Endodermal cell (in vitro differentiated cells): ENCODE results near the gene DGKG. TPM values are rescaled to one million over a fixed set of nuclear protein-coding genes. Genes with fewer than 3 reads are reported as not detected.

ENCODE experiments used
- DNase-seq: peaks from one replicate; pipeline ENCODE4 v3.0.0-alpha.2; 2017
- H3K27ac ChIP-seq: 2 replicates; pipeline ENCODE4 v1.5.1; 2013; ENCODE audit warnings: mild to moderate bottlenecking, low read depth, low read length, moderate library complexity
- H3K27me3 ChIP-seq: 2 replicates; pipeline ENCODE4 v1.6.1; 2013; ENCODE audit warnings: mild to moderate bottlenecking, low read length, moderate library complexity; ENCODE audit not compliant: insufficient read depth, control insufficient read depth, poor library complexity, severe bottlenecking
- H3K36me3 ChIP-seq: 2 replicates; pipeline ENCODE4 v1.7.0; 2013; ENCODE audit warnings: mild to moderate bottlenecking, low read length, moderate library complexity; ENCODE audit not compliant: control insufficient read depth, insufficient read depth
- H3K4me1 ChIP-seq: one replicate; pipeline ENCODE4 v1.7.0; 2013; ENCODE audit warnings: low read length; ENCODE audit not compliant: control insufficient read depth, insufficient read depth
- H3K4me3 ChIP-seq: 2 replicates; pipeline ENCODE4 v1.5.1; 2013; ENCODE audit warnings: mild to moderate bottlenecking, low read length, moderate library complexity
- H3K9ac ChIP-seq: 2 replicates; pipeline ENCODE4 v1.6.1; 2013; ENCODE audit warnings: mild to moderate bottlenecking, low read length, moderate library complexity; ENCODE audit not compliant: poor library complexity, severe bottlenecking; ENCODE audit errors: extremely low read depth
- H3K9me3 ChIP-seq: 2 replicates; pipeline ENCODE4 v1.6.1; 2013; ENCODE audit warnings: mild to moderate bottlenecking, low read length, moderate library complexity; ENCODE audit not compliant: control insufficient read depth
- H3K27ac Mint-ChIP-seq: 2 replicates; pipeline ENCODE4 v1.8.0; 2020; ENCODE audit warnings: mixed read lengths
- H3K27me3 Mint-ChIP-seq: 2 replicates; pipeline ENCODE4 v1.8.0; 2021; ENCODE audit warnings: mild to moderate bottlenecking, mixed read lengths; ENCODE audit not compliant: insufficient read depth
- H3K36me3 Mint-ChIP-seq: 2 replicates; pipeline ENCODE4 v1.8.0; 2020; ENCODE audit warnings: low read depth, mixed read lengths
- H3K4me1 Mint-ChIP-seq: 2 replicates; pipeline ENCODE4 v1.8.0; 2020; ENCODE audit warnings: mixed read lengths
- H3K4me3 Mint-ChIP-seq: 2 replicates; pipeline ENCODE4 v1.8.0; 2020; ENCODE audit warnings: mild to moderate bottlenecking, moderate library complexity, mixed read lengths
- H3K9me3 Mint-ChIP-seq: 2 replicates; pipeline ENCODE4 v1.8.0; 2020; ENCODE audit warnings: mild to moderate bottlenecking, mixed read lengths
- CTCF ChIP-seq: fragments of 200-600 bp; sonication (generic); conservative IDR thresholded peaks from 2 replicates; pipeline ENCODE4 v1.5.0; 2021; ENCODE audit warnings: antibody characterized with exemption, mild to moderate bottlenecking
- WGBS, 2 experiments: methylation state at CpG; one replicate each; pipeline versions ENCODE4 v1.1.5 to v1.1.7; 2013; ENCODE audit warnings: missing lambda C conversion rate in 2 of 2, mixed read lengths in 1 of 2; ENCODE audit not compliant: insufficient coverage in 1 of 2, insufficient read length in 1 of 2; 5-methylcytosine and 5-hydroxymethylcytosine counted together
- total RNA-seq, 2 donors: library from RNA; stranded (reverse); fragmentation: NEBNext Ultra II Directional in 1 of 2; extraction: Animal tissue kit (Norgen Biotek cat#: 25700) in 1 of 2; gene quantifications; 2 replicates in 1 of 2; 3 replicates in 1 of 2; pipeline ENCODE4 v1.2.1, GENCODE V29; 2021

DGKG gene
- total RNA-seq, 2 donors from 2014 or later = 0.86 to 1.8 TPM

DNA sequence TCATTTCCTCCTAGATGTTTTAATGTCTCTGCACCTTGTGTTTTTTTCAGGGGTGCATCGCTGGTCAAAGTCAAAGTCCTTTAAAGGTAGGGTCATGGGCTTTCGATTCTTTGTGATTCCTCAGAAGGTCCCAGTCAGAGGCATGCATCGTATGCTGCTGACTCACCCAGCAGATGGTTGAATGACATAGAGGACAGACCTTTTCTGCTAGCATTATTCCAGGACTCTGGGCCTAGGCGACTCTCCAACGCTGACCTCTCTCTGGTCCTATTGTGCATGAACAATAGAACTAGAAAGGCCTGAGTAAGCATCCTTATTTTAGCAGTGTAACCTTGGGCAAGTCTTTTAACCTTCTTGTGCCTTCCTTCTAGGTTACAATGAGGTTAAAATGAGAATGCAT lies 75.9 kb downstream of the DGKG start:
- no peaks in the 10 kb centered on the region for H3K4me1 Mint-ChIP-seq
- H3K36me3 ChIP-seq = no peaks in the 10 kb centered on the region
- H3K4me3 ChIP-seq = no peak overlapping the region
- TF ChIP-seq CTCF = no peak
- no peaks in the 10 kb centered on the region for H3K27me3 Mint-ChIP-seq
- H3K9me3 ChIP-seq = no peaks in the 10 kb centered on the region
- H3K4me1 ChIP-seq = no peaks in the 10 kb centered on the region
- no peaks in the 10 kb centered on the region for H3K36me3 Mint-ChIP-seq
- no peaks in the 10 kb centered on the region for H3K9me3 Mint-ChIP-seq
- H3K27ac Mint-ChIP-seq = no peak overlapping the region
- no peaks in the 10 kb centered on the region for H3K27me3 ChIP-seq
- no peak overlapping the region for H3K4me3 Mint-ChIP-seq
- H3K9ac ChIP-seq = no peak overlapping the region
- no peak for DNase-seq
- 77 to 78% methylated on average over 5 of the region's 5 CpGs for WGBS, 2 experiments
- no peak overlapping the region for H3K27ac ChIP-seq

DNA sequence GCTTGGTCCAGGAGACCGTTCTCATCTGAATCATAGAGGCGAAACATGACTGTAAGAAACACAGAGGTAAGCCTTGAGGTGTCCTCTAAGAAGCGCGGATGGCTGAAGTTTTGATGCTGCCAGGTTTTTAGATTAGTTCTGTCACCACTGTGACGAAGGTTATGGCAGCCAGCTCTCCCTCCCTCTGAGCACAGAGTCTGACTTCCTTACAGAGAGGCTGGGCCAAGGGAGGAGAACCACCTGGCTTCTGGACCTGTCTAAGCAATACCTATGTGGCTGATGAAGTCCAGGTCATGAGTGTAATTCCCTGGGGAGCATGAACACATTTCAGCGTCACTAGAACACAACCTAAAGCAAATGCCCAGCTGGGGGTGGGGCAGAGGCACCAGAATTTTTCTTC lies 77.4 kb downstream of the DGKG start:
- no peak overlapping the region for H3K27ac Mint-ChIP-seq
- WGBS, 2 experiments = 92 to 94% methylated on average over 5 to 6 of the region's 6 CpGs
- Histone ChIP-seq H3K9me3 (no peaks in the 10 kb centered on the region), H3K4me3 (no peak overlapping the region), H3K4me1 (no peaks in the 10 kb centered on the region), H3K27ac (no peak overlapping the region), H3K27me3 (no peaks in the 10 kb centered on the region), H3K36me3 (no peaks in the 10 kb centered on the region), H3K9ac (no peak overlapping the region)
- no peak overlapping the region for H3K4me3 Mint-ChIP-seq
- no peak for DNase-seq
- peaks cover 4% of the 10 kb centered on the region for H3K27me3 Mint-ChIP-seq
- no peaks in the 10 kb centered on the region for H3K4me1 Mint-ChIP-seq
- no peak for TF ChIP-seq CTCF
- no peaks in the 10 kb centered on the region for H3K36me3 Mint-ChIP-seq
- no peaks in the 10 kb centered on the region for H3K9me3 Mint-ChIP-seq

DNA sequence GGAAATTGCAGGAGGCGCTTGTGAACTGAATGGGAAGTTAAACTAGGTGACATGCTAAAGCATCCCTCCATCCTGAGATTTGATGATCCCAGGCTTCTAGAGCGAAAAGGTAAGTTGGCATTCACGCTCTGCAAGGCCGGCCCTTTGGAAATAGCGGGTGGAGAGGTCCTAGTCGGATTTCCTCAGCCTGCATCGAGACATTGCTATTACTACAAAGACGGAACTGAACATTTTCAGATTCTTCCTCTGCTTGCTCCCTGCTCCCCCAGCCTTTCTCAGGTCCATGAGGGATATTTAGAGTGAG lies 77.7 kb downstream of the DGKG start:
- peaks cover 4% of the 10 kb centered on the region for H3K27me3 Mint-ChIP-seq
- WGBS, 2 experiments = 95 to 100% methylated on average over 4 to 8 of the region's 8 CpGs
- DNase-seq = no peak

More for the DNA sequence above, 77.7 kb downstream of the DGKG start:
- no peak for TF ChIP-seq CTCF
- Mint-ChIP-seq H3K9me3 (no peaks in the 10 kb centered on the region), H3K27ac (no peak overlapping the region), H3K36me3 (no peaks in the 10 kb centered on the region), H3K4me3 (no peak overlapping the region), H3K4me1 (no peaks in the 10 kb centered on the region)
- no peaks in the 10 kb centered on the region for H3K27me3 ChIP-seq
- no peaks in the 10 kb centered on the region for H3K36me3 ChIP-seq
- H3K4me1 ChIP-seq = no peaks in the 10 kb centered on the region
- no peaks in the 10 kb centered on the region for H3K9me3 ChIP-seq
- H3K4me3 ChIP-seq = no peak overlapping the region
- no peak overlapping the region for H3K27ac ChIP-seq
- H3K9ac ChIP-seq = no peak overlapping the region
